H1 (cell line): ENCODE measurements around the gene CYP2A6. TPM values are rescaled to one million over a fixed set of nuclear protein-coding genes. Genes with fewer than 3 reads are reported as not detected.
"Not testable (repeated sequence)": the region's sequence is repeated elsewhere in the genome, so short reads cannot be mapped to it uniquely, and the experiment has no call there.

Experiments used
- CTCF ChIA-PET: fragments of 300-600 bp; sonication (Branson Sonifier 250); formaldehyde crosslinking; loops from one replicate; lab custom pipeline; 2021; ENCODE audit not compliant: partially characterized antibody; lab: Charles Lee
- POLR2A ChIA-PET: fragments of 300-600 bp; sonication (Branson Sonifier 250); formaldehyde crosslinking; loops from one replicate; lab custom pipeline; 2021; ENCODE audit warnings: inconsistent platforms; ENCODE audit not compliant: partially characterized antibody; lab: Charles Lee
- DNase-seq, 2 experiments: peaks; one replicate each; pipeline versions ENCODE4 v3.0.0 to v3.0.0-alpha.2; 2010 to 2022; ENCODE audit warnings: low spot score in 2 of 2, low read depth in 1 of 2, mixed read lengths in 1 of 2
- FAIRE-seq: peaks from 2 replicates; lab custom pipeline; 2011; peaks lifted over from hg19 to GRCh38; lab: Jason Lieb, UNC
- H2AFZ ChIP-seq: 2 replicates; pipeline ENCODE4 v1.8.1; 2012; ENCODE audit warnings: low read length, inconsistent platforms
- H2AK5ac ChIP-seq: 2 replicates; pipeline ENCODE4 v1.6.1; 2013; ENCODE audit warnings: low read depth, low read length
- H2BK120ac ChIP-seq: replicated peaks from 2 replicates; pipeline ENCODE3; 2013; ENCODE audit warnings: low read depth, low read length, inconsistent platforms
- H2BK12ac ChIP-seq: 2 replicates; pipeline ENCODE4 v1.6.1; 2013; ENCODE audit warnings: low read depth, low read length
- H2BK15ac ChIP-seq: 2 replicates; pipeline ENCODE4 v1.6.1; 2013; ENCODE audit warnings: low read length
- H2BK20ac ChIP-seq: 2 replicates; pipeline ENCODE4 v1.6.1; 2013; ENCODE audit warnings: low read length
- H2BK5ac ChIP-seq: 2 replicates; pipeline ENCODE4 v1.6.1; 2013; ENCODE audit warnings: low read depth, low read length
- H3K14ac ChIP-seq: 2 replicates; pipeline ENCODE4 v1.6.1; 2013; ENCODE audit warnings: inconsistent platforms; ENCODE audit not compliant: insufficient read length
- H3K18ac ChIP-seq: 2 replicates; pipeline ENCODE4 v1.6.1; 2013; ENCODE audit warnings: low read length; ENCODE audit errors: extremely low read depth
- H3K23ac ChIP-seq: 2 replicates; pipeline ENCODE4 v1.6.1; 2013; ENCODE audit warnings: inconsistent platforms; ENCODE audit not compliant: insufficient read length
- H3K23me2 ChIP-seq: 2 replicates; pipeline ENCODE4 v1.6.1; 2013; ENCODE audit warnings: low read depth, low read length
- H3K27ac ChIP-seq: 2 replicates; pipeline ENCODE4 v1.6.1; 2011; ENCODE audit warnings: low read depth, low read length, inconsistent platforms
- H3K27me3 ChIP-seq, 4 experiments: replicated peaks in 1 of 4; 1 replicate in 1 of 4; 2 replicates in 3 of 4; pipeline versions ENCODE4 v1.6.1 to v1.8.1; 2011 to 2013; ENCODE audit warnings: low read length in 3 of 4, mild to moderate bottlenecking in 3 of 4, inconsistent platforms in 2 of 4, mixed read lengths in 2 of 4, moderate library complexity in 1 of 4; ENCODE audit not compliant: control insufficient read depth in 3 of 4, insufficient read depth in 3 of 4; ENCODE audit errors: extremely low read depth in 1 of 4
- H3K36me3 ChIP-seq, 4 experiments: 2 replicates each; pipeline versions ENCODE4 v1.6.1 to v1.8.1; 2011 to 2013; ENCODE audit warnings: mild to moderate bottlenecking in 4 of 4, low read length in 3 of 4, moderate library complexity in 2 of 4, control low read depth in 1 of 4, inconsistent platforms in 1 of 4; ENCODE audit not compliant: insufficient read depth in 4 of 4, control insufficient read depth in 2 of 4
- H3K4ac ChIP-seq: replicated peaks from 2 replicates; pipeline ENCODE3; 2013; ENCODE audit warnings: low read length, low read depth, mixed read lengths, inconsistent platforms; ENCODE audit not compliant: insufficient read length
- H3K4me1 ChIP-seq, 4 experiments: replicated peaks in 1 of 4; 1 replicate in 1 of 4; 2 replicates in 3 of 4; pipeline versions ENCODE4 v1.6.1 to v1.8.1; 2011 to 2013; ENCODE audit warnings: low read length in 3 of 4, inconsistent platforms in 2 of 4, mixed read lengths in 1 of 4; ENCODE audit not compliant: insufficient read depth in 4 of 4, control insufficient read depth in 3 of 4
- H3K4me2 ChIP-seq, 2 experiments: 2 replicates each; pipeline versions ENCODE4 v1.6.1 to v1.8.1; 2011 to 2013; ENCODE audit warnings: low read depth in 2 of 2, low read length in 2 of 2, control low read depth in 1 of 2, inconsistent platforms in 1 of 2, mild to moderate bottlenecking in 1 of 2; ENCODE audit not compliant: insufficient read depth in 1 of 2
- H3K4me3 ChIP-seq, 4 experiments: fragments of 200-600, 300-600 bp in 1 of 4; sonication (generic), shearing (Covaris generic), sonication (Bioruptor Twin) in 1 of 4; 2 replicates each; pipeline versions ENCODE4 v1.5.1 to v1.8.1; 2011 to 2016; ENCODE audit warnings: low read length in 4 of 4, low read depth in 3 of 4, control low read depth in 2 of 4, inconsistent platforms in 2 of 4, mild to moderate bottlenecking in 2 of 4, mixed read lengths in 1 of 4, moderate library complexity in 1 of 4; ENCODE audit not compliant: insufficient read depth in 2 of 4; ENCODE audit errors: extremely low read depth in 1 of 4
- H3K56ac ChIP-seq: replicated peaks from 2 replicates; pipeline ENCODE3; 2013; ENCODE audit warnings: low read depth, mild to moderate bottlenecking, mixed read lengths, low read length, inconsistent platforms; ENCODE audit not compliant: insufficient read length
- H3K79me1 ChIP-seq: 2 replicates; pipeline ENCODE4 v1.6.1; 2013; ENCODE audit warnings: low read depth, low read length, control low read depth
- H3K79me2 ChIP-seq, 2 experiments: 2 replicates each; pipeline versions ENCODE4 v1.6.1 to v1.8.1; 2012 to 2013; ENCODE audit warnings: low read length in 2 of 2, mild to moderate bottlenecking in 2 of 2, inconsistent platforms in 1 of 2; ENCODE audit not compliant: insufficient read depth in 2 of 2, control insufficient read depth in 1 of 2
- H3K9ac ChIP-seq, 4 experiments: replicated peaks in 1 of 4; 1 replicate in 1 of 4; 2 replicates in 3 of 4; pipeline versions ENCODE4 v1.6.1 to v1.8.1; 2011 to 2013; ENCODE audit warnings: low read depth in 3 of 4, low read length in 3 of 4, control low read depth in 2 of 4, mild to moderate bottlenecking in 2 of 4, moderate library complexity in 2 of 4, inconsistent platforms in 1 of 4; ENCODE audit errors: extremely low read depth in 1 of 4
- H3K9me3 ChIP-seq, 2 experiments: 2 replicates each; pipeline versions ENCODE4 v1.6.1 to v1.8.1; 2012 to 2013; ENCODE audit warnings: mild to moderate bottlenecking in 2 of 2, moderate library complexity in 2 of 2, control low read depth in 1 of 2, inconsistent platforms in 1 of 2, low read depth in 1 of 2, low read length in 1 of 2, mixed read lengths in 1 of 2; ENCODE audit not compliant: insufficient read depth in 2 of 2
- H4K20me1 ChIP-seq, 2 experiments: replicated peaks in 1 of 2; 2 replicates each; pipeline versions ENCODE3 to v1.8.1; 2011 to 2013; ENCODE audit warnings: inconsistent platforms in 2 of 2, low read length in 2 of 2, mild to moderate bottlenecking in 1 of 2; ENCODE audit not compliant: insufficient read depth in 2 of 2, control insufficient read depth in 1 of 2
- H4K5ac ChIP-seq: 2 replicates; pipeline ENCODE4 v1.6.1; 2013; ENCODE audit warnings: low read length, low read depth, mixed read lengths, inconsistent platforms; ENCODE audit not compliant: insufficient read length
- H4K8ac ChIP-seq: 2 replicates; pipeline ENCODE4 v1.8.0; 2013; ENCODE audit warnings: mild to moderate bottlenecking, moderate library complexity, low read length, inconsistent platforms; ENCODE audit not compliant: insufficient read depth; ENCODE audit errors: extremely low read depth
- H4K91ac ChIP-seq: replicated peaks from 2 replicates; pipeline ENCODE3; 2013; ENCODE audit warnings: low read length, mixed read lengths, inconsistent platforms; ENCODE audit not compliant: insufficient read length
- WGBS, 2 experiments: shearing (Covaris generic) in 1 of 2; methylation state at CpG; one replicate each; pipeline versions ENCODE4 v1.1.6 to v1.1.7; 2013 to 2015; ENCODE audit warnings: low lambda C conversion rate in 2 of 2, mixed read lengths in 2 of 2, inconsistent platforms in 1 of 2, low coverage in 1 of 2, missing lambda C conversion rate in 1 of 2; ENCODE audit not compliant: insufficient replicate concordance in 2 of 2, insufficient coverage in 1 of 2, insufficient read length in 1 of 2; ENCODE audit errors: extremely low coverage in 1 of 2, missing lambda C conversion rate in 1 of 2; 5-methylcytosine and 5-hydroxymethylcytosine counted together
- polyA plus RNA-seq, 7 experiments: library from polyadenylated mRNA; depleted of rRNA in 3 of 7; stranded (reverse) in 5 of 7; unstranded in 2 of 7; fragments of >200 nt in 5 of 7; fragments of 200-250 nt in 2 of 7; gene quantifications; 1 replicate in 5 of 7; 2 replicates in 1 of 7; 4 replicates in 1 of 7; pipeline versions ENCODE4 v1.2.1 to v1.2.3, GENCODE V29; 2011 to 2013; ENCODE audit warnings: missing spikeins in 2 of 7, mixed read lengths in 2 of 7
- total RNA-seq: library from RNA; stranded (reverse); fragmentation: NEBNext Ultra II Directional; extraction: Animal tissue kit (Norgen Biotek cat#: 25700); gene quantifications from 2 replicates; pipeline ENCODE4 v1.2.1, GENCODE V29; 2021

CYP2A6 gene
- total and polyA plus RNA-seq, 2 of the 8 experiments (the other 6 are each of a cell fraction or from before 2014, with no cell fraction given), result 0.33 TPM; not detected in 1

- H4K20me1 ChIP-seq, DNase-seq, POLR2A ChIA-PET, H4K8ac ChIP-seq, H3K56ac ChIP-seq, H3K27ac ChIP-seq, H3K4ac ChIP-seq, H3K4me3 ChIP-seq, FAIRE-seq, H2AFZ ChIP-seq, H3K79me2 ChIP-seq, H3K23me2 ChIP-seq, H2BK15ac ChIP-seq, H3K18ac ChIP-seq, H4K91ac ChIP-seq, H3K4me2 ChIP-seq, H3K79me1 ChIP-seq, CTCF ChIA-PET, H3K23ac ChIP-seq, H2BK12ac ChIP-seq, H3K27me3 ChIP-seq, H2BK20ac ChIP-seq, H3K36me3 ChIP-seq, H2AK5ac ChIP-seq, H2BK120ac ChIP-seq, H3K9me3 ChIP-seq, H3K9ac ChIP-seq, H3K4me1 ChIP-seq, H2BK5ac ChIP-seq, H3K14ac ChIP-seq, H4K5ac ChIP-seq: not testable (repeated sequence)
- 83% methylated on average over 1 of the region's 4 CpGs; no CpG with 5 or more reads in 1 of the 2 experiments for WGBS, 2 experiments
Observed at GRCh38 chr19:40874874-40875273, 24.6 kb upstream of the CYP2A6 start.

DNA sequence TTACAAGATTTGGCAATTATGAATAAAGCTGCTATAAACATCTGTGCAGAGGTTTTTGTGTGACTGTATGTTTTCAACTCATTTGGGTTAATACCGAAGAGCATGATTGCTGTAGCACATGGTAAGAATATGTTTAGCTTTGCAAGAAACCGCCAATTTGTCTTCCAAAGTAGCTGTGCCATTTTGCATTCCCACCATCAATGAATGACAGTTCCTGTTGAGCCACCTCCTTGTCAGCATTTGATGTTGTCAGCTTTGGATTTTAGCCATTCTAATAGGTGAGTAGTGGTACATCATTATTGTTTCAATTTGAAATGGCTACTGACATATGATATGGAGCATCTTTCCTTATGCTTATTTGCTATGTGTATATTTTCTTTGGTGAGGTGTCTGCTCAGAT is 23.6 kb upstream of the CYP2A6 start:
- FAIRE-seq, H2BK12ac ChIP-seq, H3K4me1 ChIP-seq, H4K20me1 ChIP-seq, H2BK20ac ChIP-seq, H3K36me3 ChIP-seq, H3K23ac ChIP-seq, H2AK5ac ChIP-seq, H3K9ac ChIP-seq, H3K79me1 ChIP-seq, H4K8ac ChIP-seq, H2BK120ac ChIP-seq, H2AFZ ChIP-seq, H2BK15ac ChIP-seq, H3K56ac ChIP-seq, H3K4me3 ChIP-seq, H3K27me3 ChIP-seq, DNase-seq, H3K9me3 ChIP-seq, H3K27ac ChIP-seq, H4K5ac ChIP-seq, H4K91ac ChIP-seq, POLR2A ChIA-PET, H3K79me2 ChIP-seq, H3K4ac ChIP-seq, H3K4me2 ChIP-seq, CTCF ChIA-PET, H3K23me2 ChIP-seq, H3K18ac ChIP-seq, H3K14ac ChIP-seq, H2BK5ac ChIP-seq: not testable (repeated sequence)
- 82% methylated on average over 2 of the region's 2 CpGs; no CpG with 5 or more reads in 1 of the 2 experiments for WGBS, 2 experiments
